Esophagus muscularis mucosa (tissue), 3 donors: ENCODE data around the gene PLGRKT.
"Not testable (repeated sequence)": the region's sequence is repeated elsewhere in the genome, so short reads cannot be mapped to it uniquely, and the experiment has no call there.

Experiments used
- CTCF ChIP-seq, 3 experiments: fragments of 200-600 bp in 2 of 3; fragments of 450-650 bp in 1 of 3; sonication (generic) in 2 of 3; IDR thresholded peaks; one replicate each; pipeline ENCODE4 v1.5.1; 2017 to 2019; ENCODE audit warnings: antibody characterized with exemption in 3 of 3, mild to moderate bottlenecking in 2 of 3, moderate library complexity in 1 of 3
- EP300 ChIP-seq: sonication (generic); formaldehyde crosslinking; IDR thresholded peaks from one replicate; pipeline ENCODE4 v1.6.1; 2017; ENCODE audit warnings: antibody characterized with exemption

GRCh38 chr9:5338992-5339981 is 98.4 kb downstream of the PLGRKT start, which contains the start of gene RLN1:
- TF ChIP-seq CTCF (IDR thresholded peaks at IDR 0.05); EP300: not testable (repeated sequence)
